T-helper 2 cell (primary cell): ENCODE measurements around the gene DMBT1.

Source experiments
- DNase-seq, 5 experiments: peaks; one replicate each; pipeline versions ENCODE4 v3.0.0 to v3.0.0-alpha.2; 2012 to 2022

The DMBT1 gene

GRCh38 chr10:122648599-122649428 is 88.3 kb downstream of the DMBT1 start:
- DNase-seq = peak in 1 of 5 experiments; percentile 24

GRCh38 chr10:122649903-122650302 is 89.3 kb downstream of the DMBT1 start:
- DNase-seq = no peak

- DNase-seq = no peak
These were observed 89.8 kb downstream of the DMBT1 start for GRCh38 chr10:122650331-122650730.

GRCh38 chr10:122655524-122656307 is 95.2 kb downstream of the DMBT1 start:
- DNase-seq = no peak

GRCh38 chr10:122656308-122656705 is 95.8 kb downstream of the DMBT1 start:
- DNase-seq = no peak

- DNase-seq = no peak
These were observed 96.2 kb downstream of the DMBT1 start for GRCh38 chr10:122656741-122657140.

GRCh38 chr10:122657255-122657654 is 96.7 kb downstream of the DMBT1 start:
- DNase-seq = no peak

- DNase-seq = no peak
These were observed 97.2 kb downstream of the DMBT1 start for GRCh38 chr10:122657729-122658128.

GRCh38 chr10:122658356-122659049 is 97.9 kb downstream of the DMBT1 start:
- DNase-seq = no peak

- DNase-seq = no peak
These were observed 98.6 kb downstream of the DMBT1 start for GRCh38 chr10:122659126-122659525.

- no peak for DNase-seq
These were observed 99.1 kb downstream of the DMBT1 start for GRCh38 chr10:122659651-122660050.

- DNase-seq = no peak
These were observed 100.1 kb downstream of the DMBT1 start for GRCh38 chr10:122660696-122661095.

- no peak for DNase-seq
These were observed 101.7 kb downstream of the DMBT1 start for GRCh38 chr10:122662231-122662630.

GRCh38 chr10:122663516-122664130 is 103.1 kb downstream of the DMBT1 start:
- DNase-seq = no peak

- no peak for DNase-seq
These were observed 103.9 kb downstream of the DMBT1 start for GRCh38 chr10:122664501-122664900.

GRCh38 chr10:122665329-122665860 is 104.8 kb downstream of the DMBT1 start:
- no peak for DNase-seq

- DNase-seq = no peak
These were observed 105.4 kb downstream of the DMBT1 start for GRCh38 chr10:122665946-122666345.

- DNase-seq = no peak
These were observed 108.5 kb downstream of the DMBT1 start for GRCh38 chr10:122669045-122669444.

GRCh38 chr10:122669842-122670241 is 109.3 kb downstream of the DMBT1 start:
- no peak for DNase-seq

- DNase-seq = no peak
These were observed 110.8 kb downstream of the DMBT1 start for GRCh38 chr10:122671355-122671754.

GRCh38 chr10:122672655-122673054 is 112.1 kb downstream of the DMBT1 start:
- no peak for DNase-seq

GRCh38 chr10:122673269-122673668 is 112.7 kb downstream of the DMBT1 start:
- no peak for DNase-seq

GRCh38 chr10:122673731-122674130 is 113.2 kb downstream of the DMBT1 start:
- no peak for DNase-seq
